H9 (cell line): ENCODE measurements around the gene HS3ST2. TPM values are rescaled to one million over a fixed set of nuclear protein-coding genes. Genes with fewer than 3 reads are reported as not detected.

ENCODE experiments used
- DNase-seq: peaks from one replicate; pipeline ENCODE4 v3.0.0-alpha.2; 2017
- H2AFZ ChIP-seq: one replicate; pipeline ENCODE4 v1.6.1; 2013; ENCODE audit warnings: mild to moderate bottlenecking, low read length, control low read depth, moderate library complexity
- H2AK5ac ChIP-seq: 2 replicates; pipeline ENCODE4 v1.6.1; 2013; ENCODE audit warnings: low read length, control low read depth, mixed read lengths; ENCODE audit not compliant: insufficient read length
- H2BK120ac ChIP-seq: one replicate; pipeline ENCODE4 v1.6.1; 2013; ENCODE audit warnings: low read depth, mild to moderate bottlenecking, low read length, control low read depth, inconsistent platforms; ENCODE audit not compliant: poor library complexity, severe bottlenecking
- H2BK12ac ChIP-seq: 2 replicates; pipeline ENCODE4 v1.6.1; 2013; ENCODE audit warnings: low read length, control low read depth, mixed read lengths, low read depth; ENCODE audit not compliant: insufficient read length
- H2BK15ac ChIP-seq: 2 replicates; pipeline ENCODE4 v1.6.1; 2013; ENCODE audit warnings: low read depth, low read length, control low read depth
- H2BK20ac ChIP-seq: one replicate; pipeline ENCODE4 v1.6.1; 2013; ENCODE audit warnings: low read depth, mild to moderate bottlenecking, low read length, control low read depth, inconsistent platforms; ENCODE audit not compliant: poor library complexity, severe bottlenecking
- H2BK5ac ChIP-seq: 2 replicates; pipeline ENCODE4 v1.6.1; 2013; ENCODE audit warnings: low read length, control low read depth, mixed read lengths; ENCODE audit not compliant: insufficient read length
- H3K14ac ChIP-seq: 2 replicates; pipeline ENCODE4 v1.6.1; 2013; ENCODE audit warnings: low read length, control low read depth; ENCODE audit not compliant: insufficient read depth
- H3K18ac ChIP-seq: 2 replicates; pipeline ENCODE4 v1.6.1; 2013; ENCODE audit warnings: low read depth, mild to moderate bottlenecking, mixed read lengths, low read length, control low read depth; ENCODE audit not compliant: insufficient read length
- H3K23ac ChIP-seq: 2 replicates; pipeline ENCODE4 v1.6.1; 2013; ENCODE audit warnings: low read length, control low read depth, mixed read lengths, low read depth; ENCODE audit not compliant: insufficient read length
- H3K23me2 ChIP-seq: 2 replicates; pipeline ENCODE4 v1.6.1; 2013; ENCODE audit warnings: low read depth, mild to moderate bottlenecking, mixed read lengths, low read length, control low read depth; ENCODE audit not compliant: insufficient read length, poor library complexity, severe bottlenecking
- H3K27ac ChIP-seq: 2 replicates; pipeline ENCODE4 v1.5.1; 2013; ENCODE audit warnings: low read length, control low read depth, mixed read lengths, low read depth; ENCODE audit not compliant: insufficient read length
- H3K27me3 ChIP-seq: 2 replicates; pipeline ENCODE4 v1.6.1; 2013; ENCODE audit warnings: low read length, control low read depth, inconsistent platforms; ENCODE audit not compliant: insufficient read depth
- H3K4ac ChIP-seq: 2 replicates; pipeline ENCODE4 v1.6.1; 2013; ENCODE audit warnings: low read depth, mild to moderate bottlenecking, control low read depth, inconsistent platforms, low read length, moderate library complexity
- H3K4me1 ChIP-seq: 2 replicates; pipeline ENCODE4 v1.6.1; 2013; ENCODE audit warnings: low read length, control low read depth, inconsistent platforms; ENCODE audit not compliant: insufficient read depth
- H3K4me2 ChIP-seq: 2 replicates; pipeline ENCODE4 v1.6.1; 2013; ENCODE audit warnings: low read length, control low read depth, mixed read lengths; ENCODE audit not compliant: insufficient read length, insufficient read depth
- H3K56ac ChIP-seq: 2 replicates; pipeline ENCODE4 v1.6.1; 2013; ENCODE audit warnings: low read depth, mild to moderate bottlenecking, mixed read lengths, low read length, control low read depth; ENCODE audit not compliant: insufficient read length
- H3K79me1 ChIP-seq: 2 replicates; pipeline ENCODE4 v1.6.1; 2013; ENCODE audit warnings: low read depth, mild to moderate bottlenecking, moderate library complexity, low read length, control low read depth, inconsistent platforms; ENCODE audit not compliant: insufficient read depth, poor library complexity, severe bottlenecking
- H3K79me2 ChIP-seq: 2 replicates; pipeline ENCODE4 v1.6.1; 2013; ENCODE audit warnings: low read length, control low read depth, inconsistent platforms; ENCODE audit not compliant: insufficient read depth
- H3K9ac ChIP-seq: 2 replicates; pipeline ENCODE4 v1.6.1; 2013; ENCODE audit warnings: low read length, control low read depth, mixed read lengths; ENCODE audit not compliant: insufficient read length; ENCODE audit errors: extremely low read depth
- H3K9me3 ChIP-seq: one replicate; pipeline ENCODE4 v1.6.1; 2013; ENCODE audit warnings: low read depth, low read length, inconsistent platforms; ENCODE audit not compliant: control insufficient read depth
- H3T11ph ChIP-seq: one replicate; pipeline ENCODE4 v1.6.1; 2013; ENCODE audit warnings: mild to moderate bottlenecking, low read length, control low read depth, inconsistent platforms
- H4K20me1 ChIP-seq: one replicate; pipeline ENCODE4 v1.6.1; 2013; ENCODE audit not compliant: control insufficient read depth, insufficient read length, insufficient read depth
- H4K5ac ChIP-seq: 2 replicates; pipeline ENCODE4 v1.6.1; 2013; ENCODE audit warnings: low read depth, mild to moderate bottlenecking, mixed read lengths, low read length, control low read depth; ENCODE audit not compliant: insufficient read length
- H4K8ac ChIP-seq: replicated peaks from 2 replicates; pipeline ENCODE4 v1.6.1; 2013; ENCODE audit warnings: low read length, control low read depth, mixed read lengths, low read depth; ENCODE audit not compliant: insufficient read length
- H4K91ac ChIP-seq: 2 replicates; pipeline ENCODE4 v1.6.1; 2013; ENCODE audit warnings: low read depth, mild to moderate bottlenecking, moderate library complexity, mixed read lengths, low read length, control low read depth; ENCODE audit not compliant: insufficient read length
- H3K27ac Mint-ChIP-seq, 3 experiments: 2 replicates in 2 of 3; 3 replicates in 1 of 3; pipeline ENCODE4 v1.8.0; 2020 to 2021; ENCODE audit warnings: mixed read lengths in 3 of 3, mild to moderate bottlenecking in 1 of 3, moderate library complexity in 1 of 3
- H3K27me3 Mint-ChIP-seq: 2 replicates; pipeline ENCODE4 v1.8.0; 2021; ENCODE audit warnings: low read depth, mild to moderate bottlenecking, moderate library complexity, mixed read lengths
- H3K36me3 Mint-ChIP-seq, 3 experiments: 2 replicates in 2 of 3; 3 replicates in 1 of 3; pipeline ENCODE4 v1.8.0; 2020 to 2021; ENCODE audit warnings: low read depth in 3 of 3, mixed read lengths in 3 of 3; ENCODE audit not compliant: insufficient read depth in 1 of 3
- H3K4me1 Mint-ChIP-seq, 2 experiments: 2 replicates each; pipeline ENCODE4 v1.8.0; 2020; ENCODE audit warnings: mixed read lengths in 2 of 2
- H3K4me3 Mint-ChIP-seq, 2 experiments: 2 replicates in 1 of 2; 3 replicates in 1 of 2; pipeline ENCODE4 v1.8.0; 2020 to 2021; ENCODE audit warnings: mild to moderate bottlenecking in 2 of 2, mixed read lengths in 2 of 2, moderate library complexity in 1 of 2
- H3K9me3 Mint-ChIP-seq, 2 experiments: 2 replicates in 1 of 2; 3 replicates in 1 of 2; pipeline ENCODE4 v1.8.0; 2020; ENCODE audit warnings: mild to moderate bottlenecking in 2 of 2, mixed read lengths in 2 of 2, moderate library complexity in 1 of 2
- CTCF ChIP-seq: fragments of 200-600 bp; sonication (generic); conservative IDR thresholded peaks from 3 replicates; pipeline ENCODE4 v1.8.0; 2021; ENCODE audit warnings: antibody characterized with exemption, mild to moderate bottlenecking
- WGBS: extraction: QIAGEN DNeasy Blood & Tissue Kit; methylation state at CpG from one replicate; pipeline ENCODE4 v1.1.7; 2013; ENCODE audit warnings: missing lambda C conversion rate, low lambda C conversion rate, mixed read lengths; ENCODE audit not compliant: insufficient read length; ENCODE audit errors: extremely low coverage; 5-methylcytosine and 5-hydroxymethylcytosine counted together
- total RNA-seq: library from RNA; stranded (reverse); gene quantifications from 2 replicates; pipeline ENCODE4 v1.2.1, GENCODE V29; 2021

Gene HS3ST2
- total RNA-seq, 1 experiment from 2014 or later: 3.1 TPM

GRCh38 chr16:22928882-22929435 lies 115.0 kb downstream of the HS3ST2 start:
- no peak overlapping the region for H2BK20ac ChIP-seq
- no peaks in the 10 kb centered on the region for H3K36me3 Mint-ChIP-seq
- H2BK12ac ChIP-seq: no peak overlapping the region
- no peak overlapping the region for H2BK5ac ChIP-seq
- no peaks in the 10 kb centered on the region; a peak in 1 of 5 replicates for H3K9me3 Mint-ChIP-seq
- H4K8ac ChIP-seq: no peak overlapping the region
- H3K56ac ChIP-seq: no peak overlapping the region
- no peak overlapping the region for H3K18ac ChIP-seq
- H3K9me3 ChIP-seq: no peaks in the 10 kb centered on the region
- H3K27ac Mint-ChIP-seq: no peak overlapping the region
- H3K4me1 Mint-ChIP-seq: peaks cover 24 to 31% of the 10 kb centered on the region in 2 experiments
- H3K27me3 ChIP-seq: no peaks in the 10 kb centered on the region
- H4K5ac ChIP-seq: no peak overlapping the region
- no peak for DNase-seq
- H3K23ac ChIP-seq: no peak overlapping the region
- H3K9ac ChIP-seq: no peak overlapping the region
- H3K79me2 ChIP-seq: no peaks in the 10 kb centered on the region
- no peak overlapping the region for H2AK5ac ChIP-seq
- no peak overlapping the region for H3T11ph ChIP-seq
- H3K4ac ChIP-seq: no peak overlapping the region
- no peak overlapping the region for H2BK120ac ChIP-seq
- H3K23me2 ChIP-seq: no peaks in the 10 kb centered on the region
- no peaks in the 10 kb centered on the region for H3K79me1 ChIP-seq
- no peak overlapping the region for H3K27ac ChIP-seq
- no peaks in the 10 kb centered on the region for H4K20me1 ChIP-seq
- TF ChIP-seq CTCF: no peak
- no peak overlapping the region for H2BK15ac ChIP-seq
- H3K27me3 Mint-ChIP-seq: no peaks in the 10 kb centered on the region; the same call in 1 of the 2 replicates
- H4K91ac ChIP-seq: no peak overlapping the region
- no peak overlapping the region for H3K4me2 ChIP-seq
- peaks cover 3% of the 10 kb centered on the region for H3K4me1 ChIP-seq
- H2AFZ ChIP-seq: no peak overlapping the region
- no peak overlapping the region for H3K14ac ChIP-seq
- H3K4me3 Mint-ChIP-seq: no peak overlapping the region
- WGBS: no CpG with 5 or more reads among the region's 5 CpGs
